ENCODE measurements around the gene RPGR.

RPGR gene

GRCh38 chrX:38247051-38247450 is 80.3 kb downstream of the RPGR start:
- no peak for DNase-seq

- DNase-seq, result no peak
These were observed 86.8 kb downstream of the RPGR start for GRCh38 chrX:38240541-38240940.

- no peak for DNase-seq
These were observed 90.3 kb downstream of the RPGR start for GRCh38 chrX:38236901-38237615.

GRCh38 chrX:38233891-38234667 is 93.2 kb downstream of the RPGR start:
- no peak for DNase-seq

- DNase-seq, result no peak
These were observed 95.1 kb downstream of the RPGR start for GRCh38 chrX:38232079-38232686.

- no peak for DNase-seq
These were observed 102.2 kb downstream of the RPGR start for GRCh38 chrX:38225093-38225492.

- DNase-seq, result no peak
These were observed 103.1 kb downstream of the RPGR start for GRCh38 chrX:38224160-38224559.

- DNase-seq, result no peak
These were observed 105.8 kb downstream of the RPGR start for GRCh38 chrX:38221391-38221929.

- DNase-seq, result no peak
These were observed 106.6 kb downstream of the RPGR start, which contains the start of gene SRPX for GRCh38 chrX:38220415-38221390. Gene SRPX, minus strand, starts transcription at chrX:38220871. Its CDS starts 79 bp downstream, at chrX:38220792.

GRCh38 chrX:38220024-38220414 is 107.3 kb downstream of the RPGR start:
- no peak for DNase-seq
